GM19239 (cell line): ENCODE data around the gene MYOC.
"Not testable (repeated sequence)": the region's sequence is repeated elsewhere in the genome, so short reads cannot be mapped to it uniquely, and the experiment has no call there.

Experiments used
- DNase-seq: peaks from one replicate; pipeline ENCODE4 v3.0.0; 2011; ENCODE audit warnings: low spot score; ENCODE audit not compliant: insufficient read length
- FAIRE-seq: peaks from 2 replicates; lab custom pipeline; 2011; peaks lifted over from hg19 to GRCh38; lab: Jason Lieb, UNC

The MYOC gene

GRCh38 chr1:171652234-171652822 is at the start of gene MYOC:
Gene MYOC, minus strand, starts transcription at chr1:171652688. Its CDS starts 77 bp downstream, at chr1:171652611.
- DNase-seq (no peak), FAIRE-seq (no peak)

DNA sequence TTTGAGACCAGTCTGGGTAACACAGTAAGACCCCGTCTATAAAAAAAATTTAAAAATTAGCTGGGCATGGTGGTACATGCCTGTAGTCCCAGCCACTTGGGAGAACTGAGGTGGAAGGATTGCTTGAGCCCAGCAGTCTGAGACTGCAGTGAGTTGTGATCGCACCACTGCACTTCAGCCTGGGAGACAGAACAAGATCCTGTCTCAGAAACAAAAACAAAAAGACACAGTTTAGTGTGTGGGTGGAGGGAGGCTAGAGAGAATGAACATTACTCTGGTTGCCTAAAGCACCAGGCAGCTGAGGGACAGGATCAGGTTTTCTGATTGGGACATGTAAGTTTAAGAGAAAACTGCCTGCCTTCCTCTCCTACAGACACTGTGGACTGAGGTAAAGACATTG is 47.0 kb upstream of the MYOC start:
- FAIRE-seq (no peak), DNase-seq (no peak)

DNA sequence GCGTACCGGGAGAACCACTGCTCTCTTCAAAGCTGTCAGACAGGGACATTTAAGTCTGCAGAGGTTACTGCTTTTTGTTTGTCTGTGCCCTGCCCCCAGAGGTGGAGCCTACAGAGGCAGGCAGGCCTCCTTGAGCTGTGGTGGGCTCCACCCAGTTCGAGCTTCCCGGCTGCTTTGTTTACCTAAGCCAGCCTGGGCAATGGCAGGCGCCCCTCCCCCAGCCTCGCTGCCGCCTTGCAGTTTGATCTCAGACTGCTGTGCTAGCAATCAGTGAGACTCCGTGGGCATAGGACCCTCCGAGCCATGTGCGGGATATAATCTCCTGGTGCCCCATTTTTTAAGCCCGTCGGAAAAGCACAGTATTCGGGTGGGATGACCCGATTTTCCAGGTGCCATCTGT is 43.3 kb upstream of the MYOC start:
- DNase-seq, FAIRE-seq: not testable (repeated sequence)

GRCh38 chr1:171693541-171693940 is 41.1 kb upstream of the MYOC start:
- FAIRE-seq, DNase-seq: not testable (repeated sequence)

DNA sequence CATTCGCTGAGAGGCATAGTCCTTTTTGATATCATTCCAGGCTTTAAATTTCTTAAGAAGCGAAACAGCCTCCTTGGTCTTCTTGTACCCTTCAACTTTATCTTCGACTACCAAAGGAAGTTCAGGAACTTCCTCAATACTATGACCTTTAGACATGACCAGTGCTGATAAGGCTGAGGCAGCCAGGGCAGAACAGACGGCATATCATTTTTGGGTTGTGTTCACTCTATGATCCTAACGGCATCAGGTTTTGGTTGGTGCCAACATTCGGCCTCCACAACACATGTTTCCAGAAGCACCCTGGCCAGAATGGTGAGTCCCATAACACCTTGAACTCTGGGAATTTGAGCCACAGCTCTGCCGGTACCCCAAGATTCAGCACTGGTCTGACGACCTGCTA is 31.4 kb upstream of the MYOC start:
- no peak for FAIRE-seq
- DNase-seq = no peak

DNA sequence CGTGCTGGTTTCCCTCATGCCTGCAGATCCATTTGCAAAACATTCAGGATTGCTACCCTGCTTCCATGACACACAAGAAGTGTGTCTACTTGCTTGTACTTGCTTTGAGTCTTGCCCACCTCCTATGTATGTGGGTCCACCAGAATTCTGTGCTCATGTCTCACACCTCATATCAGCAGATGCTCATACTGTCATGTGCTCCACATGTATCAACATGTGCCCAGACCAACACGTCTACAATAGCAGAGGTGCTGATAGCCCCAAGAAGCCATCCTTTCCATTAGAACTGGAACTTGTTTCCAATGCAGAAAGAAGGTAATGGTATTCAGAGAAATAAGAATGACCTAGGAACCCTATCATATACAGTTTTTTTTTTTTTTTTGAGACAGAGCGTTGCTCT is 27.9 kb upstream of the MYOC start:
- FAIRE-seq (no peak), DNase-seq (no peak)

- no peak for FAIRE-seq
- DNase-seq = no peak
Observed at GRCh38 chr1:171676823-171677222, 24.3 kb upstream of the MYOC start.

GRCh38 chr1:171674431-171675405 is 22.2 kb upstream of the MYOC start:
- FAIRE-seq = no peak
- no peak for DNase-seq

- no peak for FAIRE-seq
- DNase-seq = no peak
Observed at GRCh38 chr1:171670739-171671138, 18.3 kb upstream of the MYOC start.

GRCh38 chr1:171668372-171668771 is 15.9 kb upstream of the MYOC start:
- FAIRE-seq (no peak), DNase-seq (no peak)

- no peak for FAIRE-seq
- DNase-seq = no peak
Observed at GRCh38 chr1:171666114-171666769, 13.8 kb upstream of the MYOC start.

- DNase-seq (no peak), FAIRE-seq (no peak)
Observed at GRCh38 chr1:171664976-171665375, 12.5 kb upstream of the MYOC start.

- no peak for FAIRE-seq
- no peak for DNase-seq
Observed at GRCh38 chr1:171663854-171664575, 11.5 kb upstream of the MYOC start.

DNA sequence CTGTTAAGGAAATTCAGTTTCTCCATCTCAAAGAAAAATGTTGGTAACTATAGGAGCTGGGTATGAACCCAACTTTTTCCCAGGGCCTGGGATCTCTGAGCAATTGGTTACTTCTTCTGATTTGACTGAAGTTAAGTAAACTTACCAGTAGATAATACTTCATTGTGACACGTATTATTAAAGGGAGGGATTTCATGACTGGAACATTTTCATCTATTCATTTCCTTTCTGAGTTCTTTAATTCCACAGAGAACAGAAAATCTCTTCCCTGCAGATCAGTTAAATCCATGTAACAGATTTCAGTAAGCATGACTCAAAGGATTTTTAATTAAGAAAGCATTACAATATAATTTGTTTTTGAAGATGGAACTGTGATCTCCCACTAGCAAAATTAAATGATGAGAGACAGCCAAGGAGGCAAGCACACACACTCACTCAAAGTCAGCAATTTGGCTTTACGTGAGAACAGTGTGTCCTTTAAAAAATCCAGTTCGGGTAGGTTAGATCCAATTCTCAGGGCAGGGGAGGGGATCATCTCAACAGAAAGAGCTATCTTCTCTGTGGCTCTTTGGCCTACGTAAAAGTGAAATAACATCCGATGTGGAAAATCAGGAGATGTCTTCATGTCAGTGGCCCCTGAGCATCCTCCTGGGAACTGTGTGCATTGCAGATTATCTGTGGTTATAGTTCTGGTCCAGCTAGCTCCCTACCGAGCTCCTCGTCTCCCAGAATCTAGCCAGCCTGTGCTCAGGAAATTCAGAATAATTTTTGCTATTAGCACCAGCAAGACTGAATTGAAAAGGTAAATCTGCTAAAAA is 10.8 kb upstream of the MYOC start:
- FAIRE-seq (no peak), DNase-seq (no peak)

- DNase-seq = no peak
- no peak for FAIRE-seq
Observed at GRCh38 chr1:171661076-171661650, 8.7 kb upstream of the MYOC start.

DNA sequence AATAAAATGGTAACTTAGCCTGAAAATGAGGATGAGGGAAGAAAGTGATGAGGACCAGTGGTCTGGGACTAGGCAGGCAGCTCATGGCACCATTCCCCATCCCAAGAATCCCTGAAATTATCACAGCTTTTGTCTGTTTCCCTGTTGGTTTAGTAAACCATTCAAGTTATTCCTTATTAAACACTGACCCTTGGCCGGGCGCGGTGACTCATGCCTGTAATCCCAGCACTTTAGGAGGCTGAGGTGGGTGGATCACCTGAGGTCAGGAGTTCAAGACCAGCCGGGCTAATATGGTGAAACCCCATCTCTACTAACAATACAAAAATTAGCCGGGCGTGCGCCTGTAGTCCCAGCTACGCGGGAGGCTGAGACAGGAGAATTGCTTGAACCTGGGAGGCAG is 3.7 kb upstream of the MYOC start:
- DNase-seq, FAIRE-seq: not testable (repeated sequence)

- no peak for DNase-seq
- FAIRE-seq = peak; percentile 64
Observed at GRCh38 chr1:171655746-171656116, 3.2 kb upstream of the MYOC start.

DNA sequence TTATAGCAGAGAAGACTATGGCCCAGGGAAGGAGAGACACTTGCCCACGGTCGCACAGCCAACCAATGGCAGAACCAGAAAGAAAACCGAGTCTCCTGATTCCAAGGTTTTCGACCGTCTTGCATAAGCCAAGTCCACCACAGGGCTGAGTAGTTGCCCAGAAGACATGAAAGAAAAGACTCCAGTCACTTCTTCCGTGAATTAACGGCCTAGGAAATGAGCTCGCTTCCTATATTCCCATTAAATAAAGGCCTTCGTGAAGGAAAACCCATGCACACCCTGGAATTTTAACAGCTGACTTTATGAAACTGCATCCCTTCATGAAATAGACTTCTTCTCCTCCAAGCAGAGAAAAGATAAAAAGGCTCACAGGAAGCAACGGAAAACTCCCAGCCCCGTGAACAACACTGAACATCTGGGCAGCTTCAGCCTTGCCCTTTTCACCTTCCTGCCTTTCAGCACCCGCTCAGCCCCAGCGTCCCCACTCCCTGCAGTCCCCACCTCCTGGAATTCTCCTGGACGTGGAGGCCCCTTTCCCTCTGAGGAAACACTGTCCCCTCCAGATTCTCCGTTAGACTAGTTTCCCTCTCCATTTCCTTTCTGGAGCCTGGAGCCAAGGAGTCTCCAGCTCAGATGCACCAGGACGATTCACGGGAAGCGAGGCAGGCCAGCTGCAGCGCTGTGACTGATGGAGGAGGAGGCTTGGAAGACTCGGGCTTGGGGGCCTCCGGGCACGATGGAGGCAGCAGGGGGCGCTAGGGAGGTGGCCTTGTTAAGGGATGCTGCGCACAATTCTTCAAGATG is 2.7 kb upstream of the MYOC start:
- FAIRE-seq = no peak
- DNase-seq = peak; percentile 33
